ENCODE data around the gene HSPB6.

DNA sequence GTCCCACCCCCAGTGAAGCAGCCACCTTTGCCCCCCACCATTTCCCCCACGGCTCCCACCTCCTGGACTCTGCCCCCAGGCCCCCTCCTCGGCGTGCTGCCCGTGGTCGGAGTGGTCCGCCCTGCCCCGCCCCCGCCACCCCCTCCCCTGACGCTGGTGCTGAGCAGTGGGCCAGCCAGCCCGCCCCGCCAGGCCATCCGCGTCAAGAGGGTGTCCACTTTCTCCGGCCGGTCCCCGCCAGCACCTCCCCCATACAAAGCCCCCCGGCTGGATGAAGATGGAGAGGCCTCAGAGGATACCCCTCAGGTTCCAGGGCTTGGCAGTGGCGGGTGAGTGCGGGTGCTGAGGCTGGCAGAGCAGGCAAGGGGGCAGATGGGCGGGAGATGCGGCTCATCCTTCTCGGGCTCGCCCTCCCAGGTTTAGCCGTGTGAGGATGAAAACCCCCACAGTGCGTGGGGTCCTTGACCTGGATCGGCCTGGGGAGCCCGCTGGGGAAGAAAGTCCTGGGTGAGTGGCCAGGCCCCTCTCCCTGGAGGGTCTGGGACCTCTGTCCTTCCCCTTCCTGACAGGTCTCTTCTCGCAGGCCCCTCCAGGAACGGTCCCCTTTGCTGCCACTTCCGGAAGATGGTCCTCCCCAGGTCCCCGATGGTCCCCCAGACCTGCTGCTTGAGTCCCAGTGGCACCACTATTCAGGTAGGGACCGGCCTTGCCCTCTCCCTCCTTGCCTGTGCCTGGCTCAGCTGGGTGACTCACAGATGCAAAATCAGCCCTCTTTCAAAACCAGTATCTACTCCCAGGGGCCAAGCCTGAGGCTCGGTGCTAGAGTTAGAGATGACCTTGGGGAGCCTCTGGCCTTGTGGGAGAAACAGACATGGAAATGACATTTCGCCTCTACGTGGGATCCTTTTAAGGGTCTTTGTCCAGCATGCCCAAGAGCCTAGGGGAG lies 23.4 kb downstream of the HSPB6 start:
- TF ChIP-seq, protein P1, sequence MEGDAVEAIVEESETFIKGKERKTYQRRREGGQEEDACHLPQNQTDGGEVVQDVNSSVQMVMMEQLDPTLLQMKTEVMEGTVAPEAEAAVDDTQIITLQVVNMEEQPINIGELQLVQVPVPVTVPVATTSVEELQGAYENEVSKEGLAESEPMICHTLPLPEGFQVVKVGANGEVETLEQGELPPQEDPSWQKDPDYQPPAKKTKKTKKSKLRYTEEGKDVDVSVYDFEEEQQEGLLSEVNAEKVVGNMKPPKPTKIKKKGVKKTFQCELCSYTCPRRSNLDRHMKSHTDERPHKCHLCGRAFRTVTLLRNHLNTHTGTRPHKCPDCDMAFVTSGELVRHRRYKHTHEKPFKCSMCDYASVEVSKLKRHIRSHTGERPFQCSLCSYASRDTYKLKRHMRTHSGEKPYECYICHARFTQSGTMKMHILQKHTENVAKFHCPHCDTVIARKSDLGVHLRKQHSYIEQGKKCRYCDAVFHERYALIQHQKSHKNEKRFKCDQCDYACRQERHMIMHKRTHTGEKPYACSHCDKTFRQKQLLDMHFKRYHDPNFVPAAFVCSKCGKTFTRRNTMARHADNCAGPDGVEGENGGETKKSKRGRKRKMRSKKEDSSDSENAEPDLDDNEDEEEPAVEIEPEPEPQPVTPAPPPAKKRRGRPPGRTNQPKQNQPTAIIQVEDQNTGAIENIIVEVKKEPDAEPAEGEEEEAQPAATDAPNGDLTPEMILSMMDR (IDR thresholded peaks at IDR 0.05; ENCODE audit: borderline replicate concordance, extremely low read depth, low read length, poor library complexity, severe bottlenecking), result no peak
- no peak for TF ChIP-seq EZH2 (IDR thresholded peaks at IDR 0.05; ENCODE audit: borderline replicate concordance, low read depth, low read length, severe bottlenecking)

Data from DND-41 (cell line).